HG03558 (cell line): ENCODE data around the gene GARIN5A.
A peak's percentile ranks its signal among the peaks of the same experiment; 100 is the strongest.

Source experiments
- ATAC-seq: cut with Tn5 transposase; IDR thresholded peaks from one replicate; pipeline ENCODE4 v1.9.1; 2021; ENCODE audit warnings: moderate number of reproducible peaks; ENCODE audit not compliant: unreplicated experiment; ENCODE audit errors: extremely low read depth

The GARIN5A gene

DNA sequence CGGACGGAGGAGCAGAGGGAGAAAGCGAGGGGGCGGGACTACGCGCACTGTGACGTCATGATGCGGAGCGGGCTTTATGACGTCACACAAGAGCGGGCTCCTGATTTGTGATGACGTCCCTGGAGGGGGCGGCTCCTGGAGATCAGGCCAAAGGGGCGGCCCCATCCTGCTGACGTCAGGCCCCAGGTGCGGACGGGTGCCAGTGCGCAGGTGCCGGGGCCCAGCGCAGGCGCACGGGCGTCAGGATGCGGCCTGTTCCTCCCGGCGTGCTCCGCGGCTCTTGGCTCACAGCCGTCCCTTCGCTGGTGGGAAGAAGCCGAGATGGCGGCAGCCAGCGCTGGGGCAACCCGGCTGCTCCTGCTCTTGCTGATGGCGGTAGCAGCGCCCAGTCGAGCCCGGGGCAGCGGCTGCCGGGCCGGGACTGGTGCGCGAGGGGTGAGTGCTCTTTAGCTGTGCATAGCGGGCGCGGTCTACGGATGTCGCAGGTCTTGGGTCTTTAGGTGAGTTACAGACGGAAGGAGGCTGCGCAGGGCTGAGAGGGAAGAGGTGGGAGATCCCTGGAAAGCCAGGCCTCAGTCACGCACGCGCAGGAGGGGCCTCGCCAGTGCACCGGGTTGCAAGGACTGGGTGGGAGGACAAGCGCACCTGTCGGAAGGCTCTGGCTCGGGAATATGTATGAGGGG lies at the start of gene GARIN5A, which contains the start of gene EMC10:
Gene GARIN5A (minus strand): TSS at position 625 of the 683 bp plus-strand sequence. CDS start 460 bp downstream, at position 165.
Gene EMC10 (plus strand): TSS at position 284 of the 683 bp plus-strand sequence. CDS start 38 bp downstream, at position 322.
- peak; percentile 46 for ATAC-seq

DNA sequence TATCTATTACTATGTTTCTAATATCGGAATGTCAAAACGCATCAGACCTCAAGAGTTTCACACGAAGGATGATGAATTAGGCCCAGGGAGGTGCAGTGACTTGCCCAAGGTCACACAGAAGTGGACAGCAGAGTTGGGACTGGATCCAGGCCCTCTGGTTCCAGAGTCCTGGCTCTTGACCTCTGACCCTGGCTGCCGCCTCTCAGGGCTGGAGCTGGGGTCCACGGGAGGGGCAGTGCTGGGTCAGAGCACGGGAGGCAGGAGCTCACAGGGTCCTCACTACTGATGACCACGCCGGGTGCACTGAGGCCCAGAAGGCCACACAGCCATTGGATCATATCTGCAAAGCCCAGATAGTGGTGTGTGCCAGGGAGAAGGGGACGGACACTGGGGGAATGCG lies 46.2 kb upstream of the GARIN5A start:
- no peak for ATAC-seq

DNA sequence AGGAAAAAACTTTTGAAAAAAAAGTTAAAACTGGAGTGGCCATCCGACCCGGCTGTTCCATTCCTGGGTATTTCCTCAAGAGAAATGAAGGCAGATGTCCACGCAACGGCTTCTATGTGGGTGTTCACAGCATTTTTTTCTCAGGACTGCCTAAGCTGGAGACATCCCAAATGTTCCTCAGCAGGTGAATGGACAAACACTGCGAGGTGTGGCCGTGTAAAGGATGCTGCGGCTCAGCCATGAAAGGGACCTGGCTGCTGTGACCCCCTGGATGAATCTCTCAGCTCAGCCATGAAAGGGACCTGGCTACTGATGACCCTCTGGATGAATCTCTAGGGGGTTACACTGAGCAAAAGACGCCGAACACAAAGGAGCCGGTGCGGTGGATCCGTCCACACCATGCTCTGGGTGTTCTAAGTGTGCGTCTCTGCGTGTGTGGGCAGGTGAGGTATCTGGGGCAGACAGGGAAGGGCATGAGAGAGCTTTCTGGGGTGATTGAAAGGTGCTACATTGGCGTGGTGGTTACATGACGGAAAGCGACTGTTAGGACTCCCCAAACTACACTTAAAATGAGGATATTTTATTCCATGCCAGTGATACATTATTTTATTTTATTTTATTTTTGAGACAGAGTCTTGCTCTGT lies 44.3 kb upstream of the GARIN5A start:
- no peak for ATAC-seq

DNA sequence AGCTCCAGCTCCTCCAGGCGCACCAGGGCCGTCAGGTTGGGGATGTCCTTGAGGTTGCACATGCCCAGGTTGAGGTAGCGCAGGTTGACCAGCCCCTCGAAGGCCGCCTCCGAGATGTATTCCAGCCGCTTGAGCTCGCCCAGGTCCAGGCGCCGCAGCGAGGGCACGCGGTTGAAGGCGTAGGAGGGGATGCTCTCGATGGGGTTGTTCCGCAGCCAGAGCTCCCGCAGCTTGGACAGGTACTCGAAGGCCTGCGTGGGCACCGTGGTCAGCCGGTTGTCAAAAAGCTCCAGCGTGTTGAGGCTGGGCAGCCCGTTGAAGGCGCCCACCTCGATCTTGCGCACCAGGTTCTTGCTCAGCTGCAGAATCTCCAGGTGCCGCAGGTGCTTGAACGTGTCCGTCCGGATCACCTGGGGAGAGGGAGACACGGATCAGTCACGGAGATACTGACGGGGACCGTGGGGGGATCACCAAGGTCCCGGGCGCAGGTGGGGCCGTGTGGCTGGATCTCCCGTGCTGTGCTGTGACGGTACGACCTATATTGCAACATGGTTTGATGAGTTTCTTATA lies 42.4 kb upstream of the GARIN5A start:
- ATAC-seq: no peak

DNA sequence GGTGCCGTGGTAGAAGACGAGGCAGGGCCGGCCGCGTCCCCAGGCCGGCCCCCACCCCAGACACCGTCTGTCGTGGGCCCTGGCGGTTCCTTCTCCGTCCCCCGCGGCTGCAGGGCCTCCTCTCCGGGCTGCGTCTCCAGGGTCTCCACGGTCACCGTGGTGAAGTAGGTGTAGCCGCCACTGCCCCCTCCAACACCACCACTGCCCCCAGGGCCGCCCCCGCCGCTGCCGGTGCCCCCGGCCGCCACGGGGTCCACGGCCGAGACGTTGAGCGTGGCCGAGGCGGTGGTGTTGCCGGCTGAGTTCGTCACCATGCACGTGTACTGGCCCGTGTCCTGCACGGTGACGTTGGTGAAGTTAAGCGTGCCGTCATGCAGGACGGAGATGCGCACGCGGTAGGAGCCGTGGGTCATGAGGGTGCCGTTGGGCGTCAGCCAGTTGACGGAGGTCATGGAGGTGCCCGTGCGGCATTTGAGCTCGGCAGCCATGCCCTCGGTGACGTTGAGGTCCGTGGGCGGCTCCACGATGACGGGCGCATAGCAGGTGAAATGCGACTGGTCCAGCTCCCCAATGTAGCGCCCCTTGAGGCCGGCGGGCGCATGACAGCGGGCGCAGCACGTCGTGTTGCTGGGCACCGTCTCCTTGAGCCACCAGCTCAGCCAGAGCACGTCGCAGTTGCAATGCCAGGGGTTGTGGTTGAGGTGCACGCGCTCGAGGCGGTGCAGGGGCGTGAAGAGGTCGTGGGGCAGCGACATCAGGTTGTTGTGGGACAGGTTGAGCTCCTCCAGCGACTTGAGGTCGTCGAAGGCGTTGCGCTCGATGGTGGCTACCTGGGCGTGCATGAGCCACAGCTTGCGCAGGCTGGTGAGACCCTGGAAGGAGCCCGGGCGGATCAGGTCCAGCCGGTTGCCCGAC lies 41.7 kb upstream of the GARIN5A start:
- no peak for ATAC-seq

DNA sequence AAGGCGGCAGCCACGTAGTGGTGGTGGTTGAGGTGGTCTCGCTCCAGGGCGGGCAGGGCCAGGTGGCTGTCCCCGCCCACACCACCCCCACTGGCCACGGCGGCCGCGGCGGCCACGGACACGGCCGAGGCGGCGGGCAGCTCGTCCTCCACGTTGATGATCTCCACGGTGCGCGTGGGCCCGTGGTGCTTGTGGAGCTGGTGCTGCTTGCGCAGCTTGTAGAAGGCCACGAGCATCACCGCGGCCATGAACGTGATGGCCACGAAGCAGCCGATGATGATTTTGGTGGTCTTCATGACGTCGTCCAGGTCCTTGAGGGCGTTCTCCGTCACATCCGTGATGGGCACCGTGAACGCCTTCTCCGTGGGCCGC lies 41.0 kb upstream of the GARIN5A start:
- ATAC-seq: no peak

DNA sequence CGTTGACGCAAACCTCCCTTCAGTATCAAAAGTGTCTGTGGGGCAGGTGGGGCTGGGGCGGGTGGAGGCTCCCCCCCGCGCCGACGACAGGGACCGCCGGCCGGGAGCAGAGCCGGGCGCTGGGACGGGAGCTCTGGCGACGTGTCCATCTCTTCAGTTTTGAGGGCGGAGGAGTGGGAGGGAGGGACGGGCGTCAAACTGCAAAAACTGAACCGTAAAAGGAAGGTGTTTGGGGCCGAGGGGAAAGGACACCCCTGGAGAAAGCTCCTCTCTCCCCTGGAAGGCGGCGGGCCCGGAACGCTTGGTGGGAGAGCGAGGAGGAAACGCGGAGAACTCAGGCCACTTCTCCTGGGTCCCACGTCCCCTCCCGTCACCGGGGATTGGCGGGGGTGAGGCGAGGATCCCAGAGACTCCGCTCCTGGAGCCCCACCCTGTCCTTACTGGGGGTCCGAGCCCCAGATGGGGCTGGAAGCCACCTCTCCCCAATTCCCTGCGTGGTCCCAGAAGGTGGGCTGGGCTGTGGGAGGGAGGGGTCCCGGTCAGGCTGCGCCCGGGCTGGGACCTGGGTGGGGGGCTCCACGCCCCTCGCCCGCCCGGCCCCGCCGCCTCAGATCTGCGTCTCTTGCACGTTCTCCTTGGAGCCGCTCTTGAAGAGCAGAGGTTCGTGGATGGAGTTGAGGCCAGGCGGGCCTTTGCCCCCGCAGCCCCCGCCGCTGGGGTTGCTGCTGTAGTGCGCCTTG lies 40.5 kb upstream of the GARIN5A start:
- no peak for ATAC-seq

DNA sequence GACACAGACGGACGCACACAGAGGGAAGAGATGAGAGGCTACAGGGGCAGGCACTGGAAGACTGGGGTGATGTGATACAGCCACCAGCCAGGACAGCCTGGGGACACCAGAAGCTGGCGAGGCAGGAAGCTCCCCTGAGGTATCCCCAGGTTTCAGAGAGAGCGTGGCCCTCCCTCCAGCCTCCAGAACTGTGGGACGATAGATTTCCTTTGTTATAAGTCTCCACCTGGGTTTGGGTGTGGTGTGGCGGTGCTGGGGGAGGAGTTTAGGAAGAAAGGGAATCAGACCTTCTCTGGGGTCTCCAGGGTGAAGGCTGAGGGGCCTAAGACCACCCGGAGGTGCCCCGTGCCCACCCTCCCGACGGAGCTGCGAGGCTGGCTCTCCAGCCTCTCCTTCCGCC lies 39.8 kb upstream of the GARIN5A start:
- ATAC-seq: no peak

DNA sequence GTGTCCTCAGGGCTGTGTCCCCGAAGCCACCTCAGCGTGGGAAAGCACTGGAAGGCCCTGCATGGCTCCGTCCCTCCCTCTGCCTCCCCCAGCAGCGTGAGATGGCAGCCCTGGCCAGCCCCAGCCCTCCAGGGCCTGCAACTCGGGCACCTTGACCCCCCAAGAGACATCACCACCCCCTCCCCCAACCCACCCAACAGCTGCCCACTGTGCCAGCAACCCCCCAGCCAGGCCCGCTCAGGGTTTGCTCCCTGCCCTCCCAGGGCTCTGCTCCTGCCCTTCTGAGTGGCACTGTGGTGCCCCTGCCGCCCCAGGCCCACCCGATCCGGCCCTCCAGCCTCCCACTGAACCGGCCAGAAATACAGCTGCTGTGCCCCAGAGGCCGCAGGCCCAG lies 38.5 kb upstream of the GARIN5A start:
- no peak for ATAC-seq

DNA sequence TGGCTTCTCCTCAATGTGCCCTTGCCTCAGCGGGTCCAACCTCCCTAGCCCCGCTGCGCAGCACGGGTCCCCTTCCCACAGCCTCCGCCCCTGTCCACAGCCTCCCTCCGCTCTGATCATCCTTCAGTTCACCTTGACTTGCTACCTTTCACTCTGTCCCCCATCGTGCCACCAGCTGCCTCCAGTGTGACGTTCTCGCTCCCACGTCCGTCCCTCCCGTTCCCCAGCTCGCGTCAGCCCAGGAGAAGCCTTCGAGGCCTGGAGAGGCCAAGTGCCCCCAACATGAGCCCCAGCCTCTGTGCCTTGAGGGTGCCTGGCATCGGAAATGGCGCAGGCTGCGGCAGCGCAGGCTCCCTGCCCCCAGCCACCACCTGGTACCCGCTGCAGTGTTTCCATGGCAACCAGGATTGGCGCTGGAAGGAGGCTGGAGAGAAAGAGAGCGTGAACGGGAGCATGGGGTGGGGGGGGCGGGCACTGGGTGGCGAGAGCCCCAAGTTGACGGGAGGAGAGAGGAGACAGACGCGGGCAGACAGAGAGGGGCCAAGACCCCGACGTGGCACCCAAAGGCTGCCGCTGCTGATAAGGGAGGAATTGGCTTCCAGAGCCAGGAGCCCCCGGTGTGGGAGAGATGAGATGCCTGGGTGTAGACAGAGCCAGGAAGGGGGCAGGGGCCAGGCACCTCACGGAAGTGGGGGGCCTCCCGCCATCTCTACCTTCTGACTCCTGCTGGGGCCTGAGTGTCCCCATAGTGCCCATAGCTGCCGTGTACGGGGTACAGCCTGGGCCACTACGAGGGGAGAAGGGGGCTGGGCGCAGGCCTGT lies 37.9 kb upstream of the GARIN5A start:
- no peak for ATAC-seq

DNA sequence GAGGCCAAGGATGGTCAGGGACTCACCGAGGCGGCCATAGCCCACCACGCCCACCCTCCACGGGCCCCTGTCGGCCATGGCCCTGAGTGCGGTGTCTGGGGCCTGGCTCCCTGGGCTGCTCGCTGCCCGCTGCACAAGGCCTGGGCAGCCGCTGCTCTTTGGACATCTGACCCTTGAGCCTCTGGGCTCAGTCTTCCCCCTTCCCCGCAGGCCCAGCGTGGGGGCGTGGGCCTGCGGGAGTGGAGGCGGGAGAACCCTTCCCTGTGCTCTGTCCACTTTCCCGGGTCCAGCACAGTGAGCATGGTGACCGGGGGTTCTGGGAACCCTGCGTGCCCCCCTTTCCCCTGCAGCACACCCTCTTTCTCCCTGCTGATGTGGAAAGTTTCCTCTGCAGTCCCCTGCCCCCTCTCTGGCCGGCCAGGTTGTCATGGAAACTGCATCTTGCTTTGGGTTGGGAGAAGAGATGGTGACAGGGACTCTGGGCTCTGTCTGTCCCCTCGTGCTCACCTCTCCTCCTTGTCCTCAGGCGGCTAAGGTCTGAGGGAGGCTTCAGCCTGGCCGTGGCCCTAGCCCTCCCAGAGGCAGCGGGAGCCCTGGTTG lies 37.2 kb upstream of the GARIN5A start, which contains the start of gene ASPDH:
Gene ASPDH (minus strand): TSS at position 168 of the 600 bp plus-strand sequence. CDS start 90 bp downstream, at position 78.
- ATAC-seq: no peak

DNA sequence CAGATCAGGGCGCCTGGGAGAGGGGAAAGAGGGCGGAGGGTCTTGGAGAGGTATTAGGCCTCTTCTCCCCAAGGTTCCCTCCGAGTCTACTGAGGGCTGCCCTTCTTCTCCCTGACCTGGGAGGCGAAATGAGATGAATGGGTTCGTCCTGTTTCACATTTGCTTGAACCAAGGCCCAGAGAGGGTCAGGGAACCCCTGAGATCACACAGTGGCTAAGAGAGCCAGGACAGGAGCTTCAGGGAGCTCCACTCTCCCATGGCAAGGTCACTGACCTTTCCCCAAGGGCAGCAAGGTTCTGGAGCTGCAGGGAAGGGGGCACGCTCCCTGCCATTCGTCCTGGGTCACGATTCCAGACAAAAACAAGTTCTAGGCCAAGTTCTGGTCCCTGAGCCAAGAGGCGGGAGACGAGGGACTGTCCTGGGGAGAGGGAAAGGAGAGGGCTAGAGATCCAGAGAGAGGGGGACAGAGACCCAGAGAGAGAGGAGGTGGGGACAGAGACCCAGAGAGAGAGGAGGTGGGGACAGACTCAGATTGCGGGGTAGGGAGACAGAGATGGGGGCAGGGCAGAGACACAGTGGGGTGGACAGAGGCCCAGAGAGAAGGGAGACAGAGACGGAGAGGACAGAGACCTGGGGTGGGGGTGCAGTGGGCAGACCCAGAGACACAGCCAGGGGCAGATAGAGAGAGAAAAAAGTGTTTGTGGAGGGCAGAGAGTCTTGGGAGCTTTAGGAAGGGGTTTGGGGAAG lies 36.5 kb upstream of the GARIN5A start:
- ATAC-seq: no peak

DNA sequence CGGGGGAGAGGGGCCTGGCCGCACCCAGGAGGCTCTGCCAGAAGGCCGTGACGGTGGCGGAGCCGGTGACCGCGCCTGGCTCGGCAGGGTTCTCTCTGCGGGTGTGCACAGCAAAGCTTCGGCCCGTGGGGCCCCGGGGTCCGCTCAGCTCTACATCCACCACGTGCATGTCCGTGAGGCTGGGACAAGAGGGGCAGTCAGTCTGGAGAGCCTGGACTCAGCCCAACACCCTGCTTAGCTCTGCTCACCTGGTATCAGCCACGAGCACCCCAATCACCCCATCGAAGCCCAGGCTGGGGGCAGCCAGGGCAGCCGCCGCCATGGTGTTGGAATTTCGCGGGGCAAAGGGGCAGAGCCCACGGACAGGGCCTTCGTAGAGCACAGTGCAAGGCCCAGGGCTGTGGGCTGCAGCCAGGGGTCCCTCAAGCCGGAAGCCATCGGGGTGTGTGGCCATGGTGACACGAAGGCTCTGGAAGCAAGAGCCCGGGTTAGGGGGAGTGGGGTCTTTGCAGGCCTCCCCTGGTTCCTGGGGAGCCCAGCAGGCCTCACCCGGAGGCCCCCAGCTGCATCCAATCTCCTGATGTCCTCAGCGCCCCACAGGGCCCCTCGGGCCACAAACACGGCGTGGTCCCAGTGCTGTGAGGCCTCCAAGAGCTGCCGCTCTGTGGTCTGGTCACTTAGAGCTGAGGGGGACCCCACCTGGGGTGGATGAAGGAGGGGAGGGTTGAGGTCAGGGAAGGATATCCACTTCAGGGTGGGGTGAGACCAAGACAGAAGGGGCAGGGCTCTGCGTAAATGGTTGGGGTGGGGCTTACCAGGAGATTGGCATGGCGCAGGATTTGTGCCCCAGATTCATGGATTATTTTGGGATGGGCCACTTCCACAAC lies 35.7 kb upstream of the GARIN5A start:
- ATAC-seq: no peak

DNA sequence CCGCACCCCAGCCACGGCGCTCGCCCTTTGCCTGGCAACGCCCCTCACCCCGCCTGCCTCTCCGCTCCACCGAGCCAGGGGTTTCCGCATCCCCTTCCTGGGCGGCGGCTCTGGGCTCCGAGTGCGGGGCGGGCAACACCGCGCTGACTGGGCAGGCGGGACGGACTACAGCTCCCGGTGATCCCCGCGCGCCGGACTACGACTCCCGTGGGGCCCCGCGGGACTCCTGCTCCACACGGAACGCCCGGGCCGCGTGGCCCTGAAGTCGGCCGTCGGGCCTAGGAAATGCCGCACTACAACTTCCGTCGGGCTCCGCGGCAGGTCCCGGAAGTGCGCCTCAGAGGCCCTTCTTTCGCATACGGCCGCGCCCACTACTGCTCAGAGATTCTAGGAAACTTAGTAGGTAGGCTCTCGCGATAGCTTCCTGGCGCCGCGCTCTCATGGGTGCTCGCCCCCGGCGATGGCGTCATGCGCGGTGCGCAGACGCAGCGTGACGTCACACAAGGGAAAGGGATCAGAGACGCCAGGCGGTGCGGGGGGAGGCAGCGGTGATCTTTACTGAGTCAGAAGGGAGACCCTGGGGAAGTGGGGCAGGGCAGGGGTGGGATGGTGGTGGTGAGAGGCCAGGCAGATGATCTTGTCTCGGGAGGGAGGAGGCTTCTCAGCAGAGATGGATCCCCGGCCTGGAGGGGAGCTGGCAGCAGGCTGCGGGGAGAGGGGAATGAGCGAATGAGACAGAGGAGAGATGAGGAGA lies 34.6 kb upstream of the GARIN5A start, which contains the start of gene JOSD2:
Gene JOSD2 (minus strand): TSS at position 123 of the 754 bp plus-strand sequence. CDS start 760 bp downstream, outside the sequence.
- ATAC-seq: peak; percentile 72

DNA sequence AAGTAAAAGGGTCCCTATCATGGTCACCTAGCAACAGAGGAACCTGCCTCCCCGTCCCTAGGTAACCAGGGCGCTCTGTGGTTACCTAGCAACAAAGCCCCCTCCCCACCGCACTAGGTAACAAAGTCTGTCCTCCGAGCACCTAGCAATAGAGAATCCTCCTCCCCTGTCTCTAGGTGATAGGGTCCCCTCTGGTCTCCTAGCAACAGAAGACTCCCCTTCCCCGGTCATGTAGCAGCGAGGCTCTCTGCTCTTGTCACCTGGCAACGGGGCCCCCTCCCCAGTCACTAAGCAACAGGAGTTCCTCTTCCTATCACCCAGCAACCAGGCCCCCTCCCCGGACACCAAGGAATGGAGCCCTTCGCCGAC lies 34.0 kb upstream of the GARIN5A start:
- ATAC-seq: no peak

DNA sequence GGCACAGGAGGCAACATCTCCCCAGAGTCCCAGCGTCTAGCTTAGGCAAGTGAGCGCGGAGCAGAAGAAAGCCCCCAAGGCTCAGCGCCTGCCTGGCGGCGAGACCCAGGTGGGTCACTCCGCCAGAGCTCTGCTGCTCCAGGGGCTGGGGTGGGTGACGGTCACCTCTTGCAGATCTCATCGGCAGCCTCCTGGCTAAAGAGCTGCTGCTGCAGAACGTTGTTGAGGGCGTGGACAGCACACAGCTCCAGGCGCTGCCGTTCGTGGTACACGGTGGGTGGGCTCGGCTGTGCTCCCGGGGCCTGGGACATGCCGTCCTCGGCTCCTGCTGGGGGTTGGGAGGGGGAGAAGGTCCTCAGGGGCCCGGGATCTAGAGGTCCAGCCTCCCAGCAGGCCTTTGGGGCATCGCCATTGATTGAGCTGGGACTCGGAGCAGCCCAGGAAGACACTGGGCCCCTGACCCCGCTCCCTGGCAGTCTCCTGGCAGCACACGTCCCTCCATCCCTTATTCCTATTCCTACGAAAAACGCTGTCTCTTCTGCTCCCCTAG lies 33.5 kb upstream of the GARIN5A start:
- ATAC-seq: no peak
